SKM-1 treated with dmso at 0.1 percent for 144 hours (cell line): Measurements from ENCODE around the gene COL7A1.

Source experiments
- DNase-seq: peaks from one replicate; lab custom pipeline; 2025; ENCODE audit not compliant: unreplicated experiment; lab: John Stamatoyannopoulos, UW

The COL7A1 gene

GRCh38 chr3:48592519-48593087 is 2.5 kb downstream of the COL7A1 start:
- no peak for DNase-seq

- DNase-seq: no peak
Observed at GRCh38 chr3:48591886-48592518, 3.1 kb downstream of the COL7A1 start.

GRCh38 chr3:48591436-48591835 is 3.7 kb downstream of the COL7A1 start:
- DNase-seq: no peak

GRCh38 chr3:48588230-48588629 is 6.9 kb downstream of the COL7A1 start:
- DNase-seq: no peak

- no peak for DNase-seq
Observed at GRCh38 chr3:48587686-48588085, 7.4 kb downstream of the COL7A1 start.

GRCh38 chr3:48585411-48585810 is 9.7 kb downstream of the COL7A1 start:
- no peak for DNase-seq

- no peak for DNase-seq
Observed at GRCh38 chr3:48584836-48585235, 10.3 kb downstream of the COL7A1 start.

- DNase-seq: no peak
Observed at GRCh38 chr3:48581621-48582481, 13.3 kb downstream of the COL7A1 start.

- DNase-seq: no peak
Observed at GRCh38 chr3:48576647-48577046, 18.5 kb downstream of the COL7A1 start.

GRCh38 chr3:48575366-48575765 is 19.8 kb downstream of the COL7A1 start:
- DNase-seq: no peak

- no peak for DNase-seq
Observed at GRCh38 chr3:48573973-48574585, 21.1 kb downstream of the COL7A1 start.

- no peak for DNase-seq
Observed at GRCh38 chr3:48572517-48572916, 22.6 kb downstream of the COL7A1 start.

GRCh38 chr3:48571938-48572337 is 23.2 kb downstream of the COL7A1 start:
- no peak for DNase-seq

GRCh38 chr3:48569808-48570450 is 25.2 kb downstream of the COL7A1 start:
- no peak for DNase-seq

- DNase-seq: no peak
Observed at GRCh38 chr3:48569400-48569799, 25.7 kb downstream of the COL7A1 start.

GRCh38 chr3:48568476-48568875 is 26.7 kb downstream of the COL7A1 start:
- DNase-seq: no peak

GRCh38 chr3:48567500-48567899 is 27.6 kb downstream of the COL7A1 start:
- DNase-seq: no peak

- no peak for DNase-seq
Observed at GRCh38 chr3:48567090-48567489, 28.0 kb downstream of the COL7A1 start.

GRCh38 chr3:48566401-48566760 is 28.7 kb downstream of the COL7A1 start:
- no peak for DNase-seq

- DNase-seq: no peak
Observed at GRCh38 chr3:48565591-48566400, 29.3 kb downstream of the COL7A1 start.
